ENCODE results near the gene TWF2.

The TWF2 gene

GRCh38 chr3:52202384-52203077 lies 36.4 kb downstream of the TWF2 start:
- no peak for TF ChIP-seq POLR2A (IDR thresholded peaks at IDR 0.05; ENCODE audit: low read length)
- TF ChIP-seq GATA1 (IDR thresholded peaks at IDR 0.05; ENCODE audit: low read depth, low read length), result no peak
- no peak for DNase-seq

- DNase-seq, result no peak
- no peak for TF ChIP-seq POLR2A (IDR thresholded peaks at IDR 0.05; ENCODE audit: low read length)
- TF ChIP-seq GATA1 (IDR thresholded peaks at IDR 0.05; ENCODE audit: low read depth, low read length), result no peak
These were observed 37.8 kb downstream of the TWF2 start for GRCh38 chr3:52200981-52201679.

- no peak for TF ChIP-seq POLR2A (IDR thresholded peaks at IDR 0.05; ENCODE audit: low read length)
- peak; percentile 51 for TF ChIP-seq GATA1 (IDR thresholded peaks at IDR 0.05; ENCODE audit: low read depth, low read length)
- DNase-seq, result peak; percentile 33 to 55
These were observed 40.0 kb downstream of the TWF2 start for GRCh38 chr3:52198643-52199608.

- peak; percentile 83 for TF ChIP-seq POLR2A (IDR thresholded peaks at IDR 0.05; ENCODE audit: low read length)
- TF ChIP-seq GATA1 (IDR thresholded peaks at IDR 0.05; ENCODE audit: low read depth, low read length), result no peak
- peak; percentile 93 to 97 for DNase-seq
These were observed 40.9 kb downstream of the TWF2 start, which contains the start of gene ALAS1 for GRCh38 chr3:52197842-52198625. Gene ALAS1, plus strand, starts transcription at chr3:52198160. Its CDS starts 1,082 bp downstream, at chr3:52199242.

GRCh38 chr3:52197499-52197841 lies 41.5 kb downstream of the TWF2 start:
- DNase-seq, result no peak
- TF ChIP-seq POLR2A (IDR thresholded peaks at IDR 0.05; ENCODE audit: low read length) (no peak), GATA1 (IDR thresholded peaks at IDR 0.05; ENCODE audit: low read depth, low read length) (no peak)

GRCh38 chr3:52196977-52197376 lies 42.0 kb downstream of the TWF2 start:
- DNase-seq, result peak in 1 of 2 experiments; percentile 31
- TF ChIP-seq POLR2A (IDR thresholded peaks at IDR 0.05; ENCODE audit: low read length), result no peak
- TF ChIP-seq GATA1 (IDR thresholded peaks at IDR 0.05; ENCODE audit: low read depth, low read length), result no peak

- DNase-seq, result no peak
These were observed 43.1 kb downstream of the TWF2 start for GRCh38 chr3:52195823-52196331.

GRCh38 chr3:52195291-52195597 lies 43.7 kb downstream of the TWF2 start:
- no peak for DNase-seq
- no peak for TF ChIP-seq GATA1 (IDR thresholded peaks at IDR 0.05; ENCODE audit: low read depth, low read length)
- TF ChIP-seq POLR2A (IDR thresholded peaks at IDR 0.05; ENCODE audit: low read length), result no peak

More at GRCh38 chr3:52195823-52196331, 43.1 kb downstream of the TWF2 start:
- no peak for TF ChIP-seq GATA1 (IDR thresholded peaks at IDR 0.05; ENCODE audit: low read depth, low read length)

GRCh38 chr3:52194485-52195290 lies 44.3 kb downstream of the TWF2 start:
- no peak for DNase-seq
- TF ChIP-seq POLR2A (IDR thresholded peaks at IDR 0.05; ENCODE audit: low read length) (no peak), GATA1 (IDR thresholded peaks at IDR 0.05; ENCODE audit: low read depth, low read length) (no peak)

- no peak for DNase-seq
- TF ChIP-seq GATA1 (IDR thresholded peaks at IDR 0.05; ENCODE audit: low read depth, low read length) (no peak), POLR2A (IDR thresholded peaks at IDR 0.05; ENCODE audit: low read length) (no peak)
These were observed 45.9 kb downstream of the TWF2 start for GRCh38 chr3:52193065-52193464.

GRCh38 chr3:52191663-52192062 lies 47.3 kb downstream of the TWF2 start:
- TF ChIP-seq GATA1 (IDR thresholded peaks at IDR 0.05; ENCODE audit: low read depth, low read length) (no peak), POLR2A (IDR thresholded peaks at IDR 0.05; ENCODE audit: low read length) (no peak)
- no peak for DNase-seq

- peak in 1 of 2 experiments; percentile 14 for DNase-seq
- TF ChIP-seq POLR2A (IDR thresholded peaks at IDR 0.05; ENCODE audit: low read length) (no peak), GATA1 (IDR thresholded peaks at IDR 0.05; ENCODE audit: low read depth, low read length) (no peak)
These were observed 48.5 kb downstream of the TWF2 start for GRCh38 chr3:52190294-52191074.
